GM19395 (cell line): Measurements from ENCODE around the gene ZP4.

Experiments
- ATAC-seq: cut with Tn5 transposase; IDR thresholded peaks from one replicate; pipeline ENCODE4 v1.9.1; 2021; ENCODE audit warnings: mild to moderate bottlenecking, moderate library complexity; ENCODE audit not compliant: unreplicated experiment

The ZP4 gene, protein sequence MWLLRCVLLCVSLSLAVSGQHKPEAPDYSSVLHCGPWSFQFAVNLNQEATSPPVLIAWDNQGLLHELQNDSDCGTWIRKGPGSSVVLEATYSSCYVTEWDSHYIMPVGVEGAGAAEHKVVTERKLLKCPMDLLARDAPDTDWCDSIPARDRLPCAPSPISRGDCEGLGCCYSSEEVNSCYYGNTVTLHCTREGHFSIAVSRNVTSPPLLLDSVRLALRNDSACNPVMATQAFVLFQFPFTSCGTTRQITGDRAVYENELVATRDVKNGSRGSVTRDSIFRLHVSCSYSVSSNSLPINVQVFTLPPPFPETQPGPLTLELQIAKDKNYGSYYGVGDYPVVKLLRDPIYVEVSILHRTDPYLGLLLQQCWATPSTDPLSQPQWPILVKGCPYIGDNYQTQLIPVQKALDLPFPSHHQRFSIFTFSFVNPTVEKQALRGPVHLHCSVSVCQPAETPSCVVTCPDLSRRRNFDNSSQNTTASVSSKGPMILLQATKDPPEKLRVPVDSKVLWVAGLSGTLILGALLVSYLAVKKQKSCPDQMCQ

GRCh38 chr1:237890822-237891221 is at the start of gene ZP4:
TSS of gene ZP4 (minus strand) at chr1:237890922. CDS start at chr1:237890635, 287 bp downstream.
- ATAC-seq = no peak

DNA sequence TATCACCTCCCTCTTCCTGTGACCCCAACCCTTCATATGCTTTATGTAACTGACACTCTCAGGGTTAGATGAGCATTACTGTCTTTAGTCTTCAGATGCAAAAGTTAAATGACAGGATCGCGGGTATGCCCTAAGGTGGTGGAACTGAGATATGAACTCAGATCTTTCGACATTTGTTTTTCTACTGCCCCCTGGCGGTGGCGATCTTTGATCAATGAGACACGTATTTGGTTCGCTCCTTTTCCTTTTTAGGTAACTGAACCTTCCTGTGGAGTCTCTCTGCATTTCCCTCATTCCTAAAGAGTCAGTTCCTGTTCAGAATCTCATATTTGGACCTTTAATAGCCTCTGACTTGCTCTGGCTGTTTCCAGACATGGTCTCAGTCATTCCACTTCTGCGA is 47.8 kb upstream of the ZP4 start:
- ATAC-seq = no peak

DNA sequence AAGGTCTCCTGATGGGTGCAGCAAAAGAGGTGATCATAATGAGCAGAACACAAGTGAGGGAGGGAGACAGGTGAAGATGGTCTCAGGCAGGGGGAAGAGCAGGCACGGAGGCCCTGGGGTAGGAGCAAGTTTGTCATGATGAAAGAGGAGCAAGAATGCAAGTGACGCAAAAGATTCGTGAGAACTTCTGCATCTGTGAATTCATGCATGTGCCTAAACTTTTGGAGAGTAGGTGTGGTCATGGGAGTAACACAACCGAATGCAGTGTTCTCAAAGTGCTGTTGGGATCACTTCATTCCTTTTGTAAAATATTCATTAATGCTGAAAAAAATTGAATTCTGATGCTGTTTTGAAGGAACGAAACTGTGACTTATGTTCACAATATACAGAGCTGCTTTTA is 47.3 kb upstream of the ZP4 start:
- ATAC-seq = no peak

GRCh38 chr1:237932816-237933215 is 42.1 kb upstream of the ZP4 start:
- ATAC-seq = no peak

DNA sequence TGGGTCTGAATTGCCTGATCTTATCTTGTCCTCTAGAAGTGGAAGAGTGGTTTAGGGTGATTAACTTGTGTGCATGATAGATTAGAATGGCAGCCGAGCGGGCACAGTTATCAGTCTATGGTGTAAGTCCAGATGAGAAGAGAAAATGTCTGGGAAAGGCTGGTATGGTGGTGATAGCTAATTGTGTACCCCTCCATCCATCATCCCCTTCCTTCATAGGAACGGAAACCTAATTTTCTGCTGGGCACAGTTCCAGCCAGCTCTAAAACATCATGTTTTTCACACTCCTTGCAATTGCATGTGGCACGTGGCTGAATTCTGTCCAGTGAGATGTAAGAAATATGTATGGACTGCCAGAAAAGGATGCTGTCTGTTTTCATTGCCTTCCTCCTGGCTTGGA is 40.9 kb upstream of the ZP4 start:
- no peak for ATAC-seq

DNA sequence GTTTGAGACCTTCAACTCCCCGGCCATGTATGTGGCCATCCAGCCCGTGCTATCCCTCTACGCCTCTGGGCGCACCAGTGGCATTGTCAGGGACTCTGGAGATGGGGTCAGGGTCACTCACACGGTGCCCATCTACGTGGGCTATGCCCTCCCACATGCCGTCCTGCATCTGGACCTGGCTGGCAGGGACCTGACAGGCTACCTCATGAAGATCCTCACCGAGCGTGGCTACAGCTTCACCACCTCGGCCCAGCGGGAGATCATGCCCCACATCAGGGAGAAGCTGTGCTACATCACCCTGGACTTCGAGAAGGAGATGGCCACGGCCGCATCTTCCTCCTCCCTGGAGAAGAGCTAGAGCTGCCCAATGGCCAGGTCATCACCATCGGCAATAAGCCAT is 36.5 kb upstream of the ZP4 start:
- ATAC-seq = no peak

DNA sequence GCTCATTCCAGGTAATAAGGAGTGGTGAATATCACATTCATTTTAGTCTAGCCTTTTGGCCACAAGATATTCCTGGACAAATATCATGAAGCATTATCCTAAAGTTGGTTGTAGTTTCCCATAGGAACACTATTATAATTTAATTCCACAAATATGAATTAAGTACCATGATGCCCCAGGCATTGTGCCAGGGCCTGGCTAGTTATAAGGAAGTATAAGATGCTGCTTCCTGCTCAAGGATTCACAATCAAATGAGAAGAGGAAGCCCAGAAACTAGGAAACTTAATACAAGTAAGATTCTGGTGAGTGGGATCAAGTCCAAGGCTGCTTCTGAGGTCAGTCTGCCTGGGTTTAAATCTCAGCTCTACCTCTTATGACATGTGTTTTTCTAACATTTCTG is 30.6 kb upstream of the ZP4 start:
- no peak for ATAC-seq

DNA sequence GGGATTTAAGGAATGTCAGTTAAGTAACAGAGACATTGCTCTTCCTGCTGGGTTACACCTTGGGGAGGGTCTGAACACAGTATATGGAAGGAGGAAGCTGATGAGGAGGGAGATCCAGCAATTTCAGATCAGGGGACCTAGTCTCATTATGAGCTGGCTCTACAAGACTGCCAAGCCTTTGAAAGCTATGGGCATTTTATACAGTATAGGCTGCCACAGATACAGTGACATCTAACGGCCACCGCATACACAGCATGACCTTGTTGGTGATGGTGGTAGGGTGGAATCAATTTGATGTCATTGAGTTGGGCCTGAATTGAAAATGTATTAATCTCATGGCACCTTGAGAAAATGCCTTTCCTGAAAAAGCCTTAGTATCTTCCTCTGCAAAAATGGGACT is 22.6 kb upstream of the ZP4 start:
- ATAC-seq = no peak

- ATAC-seq = no peak
Observed at GRCh38 chr1:237911911-237912310, 21.2 kb upstream of the ZP4 start.

GRCh38 chr1:237910834-237911233 is 20.1 kb upstream of the ZP4 start:
- no peak for ATAC-seq

- ATAC-seq = no peak
Observed at GRCh38 chr1:237903961-237904360, 13.2 kb upstream of the ZP4 start.

DNA sequence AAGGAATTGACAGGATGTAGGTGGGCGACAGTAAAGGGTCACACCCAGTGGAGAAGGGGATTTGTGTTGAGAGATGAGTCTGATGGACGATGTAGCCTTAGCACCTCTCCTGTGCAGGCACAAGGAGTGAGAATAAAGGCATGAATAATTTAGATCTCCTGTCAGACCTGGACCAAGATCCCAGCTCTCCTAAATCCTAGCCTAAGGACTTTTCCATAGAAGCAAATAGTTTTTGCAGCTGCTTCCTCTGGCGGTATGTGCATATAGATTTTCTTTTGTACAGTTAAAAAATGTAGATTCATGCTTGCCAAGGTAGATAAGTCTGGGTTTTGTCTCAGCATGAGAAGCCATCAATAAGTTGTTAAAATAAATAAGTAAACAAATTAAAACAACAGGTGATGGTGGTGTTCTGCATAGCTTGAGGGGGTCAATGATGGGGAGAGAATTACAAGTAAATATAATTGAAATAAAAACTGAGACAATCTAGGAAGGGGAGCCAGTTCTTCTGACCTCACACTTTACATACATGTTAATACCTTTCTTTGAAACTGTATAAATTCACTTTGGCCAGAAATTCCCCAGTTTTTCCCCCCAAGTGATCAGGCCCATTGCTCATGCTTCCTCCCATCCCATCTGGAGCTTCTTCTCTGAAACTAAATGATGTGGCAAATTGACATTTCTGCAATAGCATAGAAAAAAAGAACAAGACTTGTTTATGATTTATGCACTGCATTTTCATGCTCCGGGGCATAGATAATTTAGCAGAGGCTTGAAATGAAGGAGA is 12.4 kb upstream of the ZP4 start:
- no peak for ATAC-seq

GRCh38 chr1:237901299-237901934 is 10.7 kb upstream of the ZP4 start:
- peak; percentile 60 for ATAC-seq

DNA sequence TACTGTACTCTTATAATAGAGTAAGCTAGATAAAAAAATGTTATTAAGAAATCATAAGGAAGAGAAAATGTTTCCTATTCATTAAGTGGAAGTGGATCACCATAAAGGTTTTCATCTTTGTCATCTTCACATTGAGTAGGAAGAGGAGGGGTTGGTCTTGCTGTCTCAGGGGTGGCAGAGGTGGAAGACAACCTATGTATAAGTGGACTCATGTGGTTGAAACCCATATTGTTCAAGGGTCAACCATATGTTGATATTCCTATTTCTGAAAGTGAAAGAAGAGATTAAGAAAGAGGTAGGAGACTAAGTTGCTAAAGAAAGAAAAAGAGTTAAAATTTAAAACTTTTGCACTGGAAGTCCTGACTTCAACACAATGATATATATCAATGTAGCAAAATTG is 4.9 kb upstream of the ZP4 start:
- ATAC-seq = no peak

DNA sequence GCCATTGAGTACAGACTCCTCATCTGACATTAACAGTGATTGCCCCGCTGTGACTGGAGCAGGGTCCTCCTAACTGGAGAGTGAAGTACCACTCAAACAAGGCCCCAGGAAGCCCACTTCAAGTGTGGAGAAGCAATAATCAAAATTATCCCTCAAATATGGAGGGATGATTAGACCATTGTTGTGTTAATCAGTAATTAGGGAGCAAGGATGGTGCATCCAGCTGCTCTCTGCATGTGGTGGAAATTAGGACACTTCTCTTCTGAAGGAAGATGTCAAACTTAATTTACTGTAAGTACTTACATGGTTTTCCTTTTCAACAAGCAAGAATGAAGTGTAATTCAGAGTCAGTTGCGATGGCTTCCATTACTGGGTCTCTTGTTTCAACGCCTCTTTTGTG is 3.4 kb upstream of the ZP4 start:
- no peak for ATAC-seq

DNA sequence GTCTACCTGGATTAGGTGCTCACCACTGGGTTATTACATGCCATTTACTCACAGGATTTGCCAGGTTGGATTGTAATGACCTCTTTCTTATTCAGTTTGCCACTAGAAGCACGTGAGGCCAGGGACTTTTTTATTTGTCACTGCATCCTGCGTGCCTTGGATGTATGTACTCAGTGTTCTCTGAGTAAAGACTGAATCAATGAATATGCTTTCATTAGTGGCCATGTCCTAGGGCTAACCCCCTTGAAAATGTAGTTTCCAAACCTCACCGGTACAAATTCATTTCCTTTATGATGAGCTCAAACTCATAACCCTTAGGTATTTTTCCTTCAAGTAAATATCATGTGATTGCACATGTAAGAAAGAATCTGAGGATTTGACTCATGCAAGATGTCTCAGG is 1.3 kb upstream of the ZP4 start:
- no peak for ATAC-seq

DNA sequence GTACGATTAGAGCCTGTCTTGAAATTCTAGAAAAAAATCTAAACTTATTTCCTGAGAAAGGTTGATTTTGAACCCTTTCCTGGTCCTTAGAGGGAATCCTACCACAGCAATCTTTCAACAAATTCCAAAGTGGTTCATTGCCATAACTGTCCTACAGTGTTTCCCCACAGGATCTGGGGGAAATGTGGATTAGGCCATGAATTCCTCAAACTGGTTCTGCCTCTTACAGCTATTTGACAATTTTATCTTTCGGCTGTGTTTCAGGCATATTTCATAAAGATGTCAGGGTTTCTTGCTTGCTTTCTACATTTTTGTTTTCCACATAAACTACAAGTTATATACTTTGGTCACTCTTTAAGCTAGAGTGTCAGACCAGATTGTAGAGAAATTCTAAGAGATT is 544 bp upstream of the ZP4 start:
- ATAC-seq = no peak

DNA sequence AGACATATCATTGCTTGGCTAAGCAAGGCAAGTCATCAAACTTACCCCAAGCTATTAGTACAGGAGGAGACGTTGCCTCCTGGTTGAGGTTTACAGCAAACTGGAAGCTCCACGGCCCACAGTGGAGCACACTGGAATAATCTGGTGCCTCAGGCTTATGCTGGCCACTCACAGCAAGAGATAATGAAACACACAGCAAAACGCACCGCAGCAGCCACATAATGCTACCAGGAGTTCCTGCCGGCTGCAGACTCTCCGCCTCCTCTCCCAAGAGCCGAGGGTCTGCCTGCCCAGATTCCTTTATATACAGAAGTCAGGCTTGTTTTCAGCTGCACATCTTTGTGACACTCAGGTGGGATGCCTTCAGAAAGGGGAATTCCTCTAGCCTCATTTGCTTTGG is 306 bp downstream of the ZP4 start:
- ATAC-seq = no peak

DNA sequence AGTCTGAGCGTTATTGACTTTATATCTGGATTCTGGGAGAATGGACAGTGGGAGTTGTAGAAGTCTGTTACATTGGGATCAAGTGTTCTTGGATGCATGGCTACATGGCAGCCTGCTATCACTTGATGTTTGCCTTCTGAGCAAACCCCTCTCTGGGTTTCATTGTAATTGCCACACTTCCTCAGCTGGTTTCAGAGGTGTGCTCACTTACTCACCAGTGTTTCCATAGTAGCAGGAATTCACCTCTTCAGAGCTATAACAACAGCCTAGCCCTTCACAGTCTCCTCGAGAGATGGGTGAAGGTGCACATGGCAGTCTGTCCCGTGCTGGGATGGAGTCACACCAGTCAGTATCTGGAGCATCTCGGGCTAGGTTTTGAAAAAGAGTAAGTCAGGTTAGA is 2.6 kb downstream of the ZP4 start:
- no peak for ATAC-seq

DNA sequence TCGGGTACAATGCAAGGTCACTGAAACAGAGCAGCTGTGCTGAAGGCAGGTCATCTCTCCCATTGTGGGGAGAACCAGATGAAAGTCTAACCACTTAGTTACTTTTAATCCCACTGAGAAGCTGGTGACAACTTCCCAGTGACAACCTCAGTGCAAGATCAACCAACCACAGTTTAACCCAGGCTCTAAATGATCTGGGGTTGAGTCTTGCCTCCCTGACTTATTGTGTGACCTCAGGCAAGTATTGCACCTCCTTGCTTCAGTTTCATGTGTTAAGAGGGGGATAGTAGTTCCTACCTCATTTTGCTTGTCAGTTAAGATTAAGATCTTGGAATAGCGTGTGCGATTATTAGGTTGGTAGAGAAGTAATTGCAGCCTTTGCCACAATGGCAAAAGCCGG is 3.2 kb downstream of the ZP4 start:
- no peak for ATAC-seq

GRCh38 chr1:237884237-237884636 is 6.5 kb downstream of the ZP4 start:
- no peak for ATAC-seq

DNA sequence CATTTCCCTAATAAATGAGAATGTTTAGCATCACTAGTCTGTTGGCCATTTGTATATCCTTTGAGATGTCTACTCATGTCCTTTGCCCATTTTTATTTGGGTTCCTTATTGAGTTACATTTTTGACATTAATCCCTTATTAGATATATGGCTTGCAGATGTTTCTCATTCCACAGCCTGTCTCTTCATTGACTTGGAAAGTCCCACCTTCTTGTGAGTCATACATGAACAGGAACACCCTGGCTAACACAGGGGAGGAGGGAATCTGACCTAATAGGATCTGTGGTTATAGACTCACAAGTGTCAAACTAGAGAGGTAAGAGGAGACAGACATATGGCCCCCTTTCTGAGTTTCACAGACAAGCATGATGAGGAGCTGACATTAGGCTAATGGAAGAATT is 11.5 kb downstream of the ZP4 start:
- no peak for ATAC-seq
